Gastrocnemius medialis (tissue), 4 donors: Measurements from ENCODE around the gene MAML2.

Experiments used
- POLR2A ChIP-seq, 2 donors: fragments of 450-650 bp; IDR thresholded peaks; one replicate each; pipeline ENCODE4 v1.6.1; 2017; ENCODE audit warnings: antibody characterized with exemption in 2 of 2, mild to moderate bottlenecking in 2 of 2, moderate library complexity in 2 of 2
- TF ChIP-seq, protein P1 (sequence below), 5 experiments: fragments of 450-650 bp in 3 of 5; fragments of 200-600 bp in 2 of 5; sonication (generic) in 2 of 5; IDR thresholded peaks in 4 of 5; conservative IDR thresholded peaks in 1 of 5; 1 replicate in 4 of 5; 2 replicates in 1 of 5; pipeline ENCODE4 v1.5.1; 2016 to 2019; ENCODE audit warnings: antibody characterized with exemption in 5 of 5, mild to moderate bottlenecking in 3 of 5, moderate library complexity in 3 of 5

DNA sequence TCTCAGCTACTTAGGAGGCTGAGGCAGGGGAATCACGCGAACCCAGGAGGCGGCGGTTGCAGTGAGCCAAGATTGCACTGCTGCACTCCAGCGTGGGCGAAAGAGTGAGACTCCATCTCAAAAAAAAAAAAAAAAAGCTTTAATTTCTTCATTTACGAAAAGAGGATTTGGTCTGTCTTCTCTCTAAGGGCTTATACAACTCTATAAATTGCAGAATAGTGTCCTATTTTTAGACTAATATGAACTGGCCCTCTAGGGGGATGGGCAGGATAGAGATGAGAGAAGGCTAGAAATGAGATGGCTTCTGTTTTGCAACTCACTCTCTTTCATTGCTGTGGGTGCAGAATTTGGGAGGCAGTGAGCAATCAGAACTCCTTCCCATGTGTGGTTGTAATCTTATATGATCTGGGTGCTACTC, 11.3 kb downstream of the MAML2 start:
- TF ChIP-seq, protein P1, sequence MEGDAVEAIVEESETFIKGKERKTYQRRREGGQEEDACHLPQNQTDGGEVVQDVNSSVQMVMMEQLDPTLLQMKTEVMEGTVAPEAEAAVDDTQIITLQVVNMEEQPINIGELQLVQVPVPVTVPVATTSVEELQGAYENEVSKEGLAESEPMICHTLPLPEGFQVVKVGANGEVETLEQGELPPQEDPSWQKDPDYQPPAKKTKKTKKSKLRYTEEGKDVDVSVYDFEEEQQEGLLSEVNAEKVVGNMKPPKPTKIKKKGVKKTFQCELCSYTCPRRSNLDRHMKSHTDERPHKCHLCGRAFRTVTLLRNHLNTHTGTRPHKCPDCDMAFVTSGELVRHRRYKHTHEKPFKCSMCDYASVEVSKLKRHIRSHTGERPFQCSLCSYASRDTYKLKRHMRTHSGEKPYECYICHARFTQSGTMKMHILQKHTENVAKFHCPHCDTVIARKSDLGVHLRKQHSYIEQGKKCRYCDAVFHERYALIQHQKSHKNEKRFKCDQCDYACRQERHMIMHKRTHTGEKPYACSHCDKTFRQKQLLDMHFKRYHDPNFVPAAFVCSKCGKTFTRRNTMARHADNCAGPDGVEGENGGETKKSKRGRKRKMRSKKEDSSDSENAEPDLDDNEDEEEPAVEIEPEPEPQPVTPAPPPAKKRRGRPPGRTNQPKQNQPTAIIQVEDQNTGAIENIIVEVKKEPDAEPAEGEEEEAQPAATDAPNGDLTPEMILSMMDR (IDR thresholded peaks at IDR 0.05 in 4 of 5, conservative IDR thresholded peaks at IDR 0.05 in 1 of 5): no peak
- TF ChIP-seq POLR2A (IDR thresholded peaks at IDR 0.05): no peak
